Loucy (cell line): ENCODE measurements around the gene EFCC1.
"Not testable (repeated sequence)": the region's sequence is repeated elsewhere in the genome, so short reads cannot be mapped to it uniquely, and the experiment has no call there.

Experiments
- H2AFZ ChIP-seq: fragments of 200-600 bp; sonication (generic); 2 replicates; pipeline ENCODE4 v1.6.0; 2016; ENCODE audit warnings: antibody characterized with exemption, mild to moderate bottlenecking, low read length, moderate library complexity
- H3F3A ChIP-seq: fragments of 200-600 bp; 2 replicates; pipeline ENCODE4 v1.6.0; 2016; ENCODE audit warnings: antibody characterized with exemption, low read depth, mild to moderate bottlenecking
- H3K27me3 ChIP-seq: fragments of 200-600 bp; sonication (generic); 2 replicates; pipeline ENCODE4 v1.6.1; 2014; ENCODE audit warnings: low read length, mild to moderate bottlenecking; ENCODE audit not compliant: insufficient read depth, poor library complexity, severe bottlenecking
- H3K36me3 ChIP-seq: fragments of 200-600 bp; sonication (generic); 2 replicates; pipeline ENCODE4 v1.6.1; 2016; ENCODE audit warnings: low read length; ENCODE audit not compliant: insufficient read depth
- H3K4me1 ChIP-seq: fragments of 200-600 bp; sonication (generic); 2 replicates; pipeline ENCODE4 v1.5.1; 2014; ENCODE audit warnings: low read length, mild to moderate bottlenecking; ENCODE audit not compliant: insufficient read depth, poor library complexity, severe bottlenecking
- H3K4me2 ChIP-seq: fragments of 200-600 bp; sonication (generic); 2 replicates; pipeline ENCODE4 v1.6.0; 2014; ENCODE audit warnings: antibody characterized with exemption, low read length, low read depth, mild to moderate bottlenecking; ENCODE audit not compliant: poor library complexity, severe bottlenecking
- H3K4me3 ChIP-seq: fragments of 200-600 bp; sonication (generic); 2 replicates; pipeline ENCODE4 v1.5.1; 2014; ENCODE audit warnings: low read length, mild to moderate bottlenecking, mixed read lengths; ENCODE audit not compliant: poor library complexity, severe bottlenecking
- H3K79me2 ChIP-seq: fragments of 200-600 bp; sonication (generic); 2 replicates; pipeline ENCODE4 v1.6.1; 2014; ENCODE audit warnings: low read length; ENCODE audit not compliant: insufficient read depth
- H3K9ac ChIP-seq: fragments of 200-600 bp; sonication (generic); 2 replicates; pipeline ENCODE4 v1.6.0; 2014; ENCODE audit warnings: mild to moderate bottlenecking, low read depth, low read length, moderate library complexity; ENCODE audit not compliant: poor library complexity, severe bottlenecking
- H3K9me2 ChIP-seq: fragments of 200-600 bp; sonication (generic); replicated peaks from 2 replicates; pipeline ENCODE4 v1.6.1; 2016; ENCODE audit warnings: low read depth, low read length, mixed read lengths
- H3K9me3 ChIP-seq: fragments of 200-600 bp; sonication (generic); 2 replicates; pipeline ENCODE4 v1.6.1; 2014; ENCODE audit warnings: mild to moderate bottlenecking, antibody characterized with exemption, low read length, low read depth; ENCODE audit not compliant: insufficient read depth
- H4K20me1 ChIP-seq: fragments of 200-600 bp; sonication (generic); 2 replicates; pipeline ENCODE4 v1.6.0; 2014; ENCODE audit warnings: antibody characterized with exemption, low read length, mild to moderate bottlenecking; ENCODE audit not compliant: insufficient read depth, poor library complexity, severe bottlenecking
- CTCF ChIP-seq: fragments of 200-600 bp; sonication (generic); conservative IDR thresholded peaks from 2 replicates; pipeline ENCODE4 v1.5.1; 2014; ENCODE audit warnings: mild to moderate bottlenecking, antibody characterized with exemption, low read length
- EZH2phosphoT487 ChIP-seq: fragments of 200-600 bp; IDR thresholded peaks from 2 replicates; pipeline ENCODE4 v1.6.1; 2018; ENCODE audit warnings: antibody characterized with exemption, mild to moderate bottlenecking, moderate library complexity, borderline replicate concordance

EFCC1 gene

GRCh38 chr3:129068291-129068886 lies 67.3 kb downstream of the EFCC1 start:
- H3K4me2 ChIP-seq, result no peak overlapping the region
- peaks cover 9% of the 10 kb centered on the region for H3K4me1 ChIP-seq
- no peaks in the 10 kb centered on the region for H4K20me1 ChIP-seq
- H3K9ac ChIP-seq, result no peak overlapping the region
- H3F3A ChIP-seq, result no peaks in the 10 kb centered on the region
- no peak overlapping the region for H3K4me3 ChIP-seq
- H3K9me2 ChIP-seq, result no peaks in the 10 kb centered on the region
- H2AFZ ChIP-seq, result no peak overlapping the region
- TF ChIP-seq CTCF, result no peak
- H3K79me2 ChIP-seq, result no peaks in the 10 kb centered on the region
- no peaks in the 10 kb centered on the region for H3K9me3 ChIP-seq
- no peaks in the 10 kb centered on the region for H3K36me3 ChIP-seq
- no peaks in the 10 kb centered on the region for H3K27me3 ChIP-seq

GRCh38 chr3:129069313-129070085 lies 68.4 kb downstream of the EFCC1 start:
- H3K79me2 ChIP-seq, H4K20me1 ChIP-seq, H3K27me3 ChIP-seq, H3K9me3 ChIP-seq, H3K4me2 ChIP-seq, H3K9me2 ChIP-seq, H3K36me3 ChIP-seq, H3F3A ChIP-seq, H3K4me3 ChIP-seq, H3K4me1 ChIP-seq, H3K9ac ChIP-seq: not testable (repeated sequence)
- peak overlapping the region; percentile 39; the same call in 1 of the 2 replicates for H2AFZ ChIP-seq

- H2AFZ ChIP-seq, result peak overlapping the region; percentile 39; the same call in 1 of the 2 replicates
- no peak overlapping the region for H3K4me2 ChIP-seq
- H3K9ac ChIP-seq, result no peak overlapping the region
- no peaks in the 10 kb centered on the region for H3K27me3 ChIP-seq
- H3K36me3 ChIP-seq, result no peaks in the 10 kb centered on the region
- no peaks in the 10 kb centered on the region for H3K9me2 ChIP-seq
- TF ChIP-seq CTCF, result no peak
- TF ChIP-seq EZH2phosphoT487, result no peak
- H3K9me3 ChIP-seq, result no peaks in the 10 kb centered on the region
- no peaks in the 10 kb centered on the region for H4K20me1 ChIP-seq
- H3K79me2 ChIP-seq, result no peaks in the 10 kb centered on the region
- H3K4me3 ChIP-seq, result no peak overlapping the region
- no peaks in the 10 kb centered on the region for H3F3A ChIP-seq
- H3K4me1 ChIP-seq, result peaks cover 9% of the 10 kb centered on the region
These were observed 69.2 kb downstream of the EFCC1 start for GRCh38 chr3:129070086-129070885.
